Karpas-422 (cell line): ENCODE results near the gene ESYT2. TPM values are rescaled to one million over a fixed set of nuclear protein-coding genes. Genes with fewer than 3 reads are reported as not detected.

Source experiments
- DNase-seq: peaks from one replicate; pipeline ENCODE4 v3.0.0-alpha.2; 2015
- H2AFZ ChIP-seq: fragments of 200-600 bp; sonication (generic); 2 replicates; pipeline ENCODE4 v1.6.1; 2014; ENCODE audit warnings: antibody characterized with exemption, low read length, mixed read lengths
- H3K27ac ChIP-seq: fragments of 200-600 bp; sonication (generic); 2 replicates; pipeline ENCODE4 v1.5.1; 2014; ENCODE audit warnings: mild to moderate bottlenecking, low read length, moderate library complexity
- H3K27me3 ChIP-seq: fragments of 200-600 bp; sonication (generic); 2 replicates; pipeline ENCODE4 v1.6.1; 2014; ENCODE audit warnings: low read length, mixed read lengths
- H3K36me3 ChIP-seq: fragments of 200-600 bp; sonication (generic); 2 replicates; pipeline ENCODE4 v1.6.1; 2014; ENCODE audit warnings: low read length, mixed read lengths; ENCODE audit not compliant: insufficient read depth
- H3K4me1 ChIP-seq: fragments of 200-600 bp; sonication (generic); 2 replicates; pipeline ENCODE4 v1.6.1; 2014; ENCODE audit warnings: mild to moderate bottlenecking, low read length, mixed read lengths
- H3K4me2 ChIP-seq: fragments of 200-600 bp; sonication (generic); 2 replicates; pipeline ENCODE4 v1.6.1; 2014; ENCODE audit warnings: low read length, low read depth, mild to moderate bottlenecking; ENCODE audit not compliant: poor library complexity, severe bottlenecking
- H3K4me3 ChIP-seq: fragments of 200-600 bp; sonication (generic); 2 replicates; pipeline ENCODE4 v1.5.1; 2014; ENCODE audit warnings: mild to moderate bottlenecking, antibody characterized with exemption, low read length, mixed read lengths
- H3K79me2 ChIP-seq: fragments of 200-600 bp; sonication (generic); 2 replicates; pipeline ENCODE4 v1.6.1; 2014; ENCODE audit warnings: mild to moderate bottlenecking, low read length, mixed read lengths
- H3K9ac ChIP-seq: fragments of 200-600 bp; sonication (generic); 2 replicates; pipeline ENCODE4 v1.6.0; 2014; ENCODE audit warnings: low read length
- H3K9me2 ChIP-seq: fragments of 200-600 bp; sonication (generic), shearing (Covaris generic); replicated peaks from 2 replicates; pipeline ENCODE4 v1.6.0; 2014; ENCODE audit warnings: mild to moderate bottlenecking, low read length, moderate library complexity; ENCODE audit not compliant: insufficient read depth
- H3K9me3 ChIP-seq: fragments of 300-700, 200-600 bp; sonication (generic); 2 replicates; pipeline ENCODE4 v1.6.1; 2014; ENCODE audit warnings: low read length, mixed read lengths
- H4K20me1 ChIP-seq: fragments of 200-600 bp; sonication (generic); 2 replicates; pipeline ENCODE4 v1.6.1; 2014; ENCODE audit warnings: mild to moderate bottlenecking, antibody characterized with exemption, low read length, low read depth; ENCODE audit not compliant: insufficient read depth
- total RNA-seq: library from RNA; depleted of rRNA; stranded (reverse); fragments of >200 nt; shearing (Covaris generic); gene quantifications from 2 replicates; pipeline ENCODE4 v1.2.3, GENCODE V29; 2014; ENCODE audit warnings: low replicate concordance

ESYT2 gene
- total RNA-seq, 1 experiment from 2014 or later, result 242 TPM

DNA sequence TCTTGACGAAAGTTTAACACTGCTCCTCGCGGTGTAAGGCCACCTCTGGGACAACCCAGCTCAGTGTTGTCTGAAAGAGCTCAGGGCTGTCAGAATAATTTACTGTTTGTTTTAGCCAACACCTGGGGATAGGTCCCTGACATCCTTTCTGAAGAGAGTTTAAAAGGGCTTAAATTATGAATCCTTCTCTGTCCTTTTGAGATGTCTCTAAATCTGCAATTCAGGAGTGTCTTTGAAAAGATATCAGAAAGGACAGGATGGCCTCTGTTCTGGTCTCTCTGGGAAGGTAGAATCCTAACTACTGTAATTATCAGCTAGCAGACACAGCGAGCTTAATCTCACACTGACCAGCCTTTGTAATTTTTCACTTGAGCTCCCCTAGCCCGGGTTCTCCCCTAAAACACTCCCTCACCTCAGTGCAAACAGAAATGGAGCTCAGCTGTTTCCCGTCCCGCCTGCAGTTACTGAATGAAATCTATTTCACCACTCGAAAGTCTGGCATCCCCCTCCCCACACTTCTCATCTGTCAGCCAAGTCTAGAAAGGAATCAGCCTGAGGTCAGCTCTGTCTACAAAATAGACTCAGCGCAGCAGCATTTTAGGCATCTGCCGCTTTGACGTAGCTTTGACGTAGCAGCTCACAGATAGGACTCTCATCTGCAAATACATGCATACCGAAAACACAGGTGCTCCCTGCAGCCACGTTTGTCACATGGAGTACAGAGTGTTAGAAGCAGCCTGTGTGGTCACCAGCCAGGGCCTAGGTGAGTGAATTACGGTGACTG is 31.9 kb upstream of the ESYT2 start:
- Histone ChIP-seq H3K79me2 (peaks cover 84% of the 10 kb centered on the region), H3K27ac (peak overlapping the region; percentile 79), H3K4me1 (peaks cover 67% of the 10 kb centered on the region), H3K4me2 (peak overlapping the region; percentile 21), H3K9me3 (no peaks in the 10 kb centered on the region), H3K4me3 (no peak overlapping the region), H3K9ac (peak overlapping the region; percentile 30), H3K9me2 (no peaks in the 10 kb centered on the region), H3K36me3 (peaks cover 2% of the 10 kb centered on the region; the same call in 1 of the 2 replicates), H3K27me3 (no peaks in the 10 kb centered on the region), H2AFZ (no peak overlapping the region), H4K20me1 (no peaks in the 10 kb centered on the region)
- DNase-seq, result no peak

DNA sequence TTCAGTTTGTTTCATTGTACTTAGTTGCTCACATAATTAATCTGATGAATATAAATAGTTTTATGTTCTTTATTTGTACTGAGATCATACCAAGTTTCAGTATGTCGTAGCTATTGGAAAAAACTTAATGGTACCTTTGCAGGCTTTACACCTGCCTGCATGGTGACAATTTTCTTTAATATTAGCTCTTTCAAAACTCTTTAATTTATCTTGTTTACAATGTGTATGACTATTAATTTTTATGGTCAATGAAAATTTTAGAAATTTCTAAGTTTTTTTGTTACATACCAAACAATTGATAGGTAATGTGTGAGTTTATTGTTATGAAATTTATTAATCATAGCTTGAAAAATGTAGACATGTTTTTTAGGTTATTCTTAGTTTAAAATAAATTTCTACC is 31.1 kb upstream of the ESYT2 start:
- H3K9ac ChIP-seq, result peak overlapping the region; percentile 30; the same call in 1 of the 2 replicates

GRCh38 chr7:158858592-158859503 is 29.5 kb upstream of the ESYT2 start:
- peak; percentile 46 for DNase-seq
- Histone ChIP-seq H3K4me1 (peaks cover 62% of the 10 kb centered on the region), H3K79me2 (peaks cover 61% of the 10 kb centered on the region), H3K9ac (peak overlapping the region; percentile 84), H3K9me2 (no peaks in the 10 kb centered on the region), H3K27me3 (no peaks in the 10 kb centered on the region), H3K36me3 (peaks cover 2% of the 10 kb centered on the region; the same call in 1 of the 2 replicates), H3K4me3 (peak overlapping the region; percentile 83), H4K20me1 (no peaks in the 10 kb centered on the region), H3K27ac (peak overlapping the region; percentile 79), H3K4me2 (peak overlapping the region; percentile 93), H2AFZ (no peak overlapping the region), H3K9me3 (no peaks in the 10 kb centered on the region)

More for the DNA sequence above, 31.1 kb upstream of the ESYT2 start:
- Histone ChIP-seq H3K9me2 (no peaks in the 10 kb centered on the region), H2AFZ (no peak overlapping the region), H3K36me3 (peaks cover 2% of the 10 kb centered on the region; the same call in 1 of the 2 replicates), H3K27ac (peak overlapping the region; percentile 79), H3K4me3 (no peak overlapping the region), H3K9me3 (no peaks in the 10 kb centered on the region), H3K27me3 (no peaks in the 10 kb centered on the region), H4K20me1 (no peaks in the 10 kb centered on the region), H3K79me2 (peaks cover 76% of the 10 kb centered on the region), H3K4me2 (peak overlapping the region; percentile 21), H3K4me1 (peaks cover 62% of the 10 kb centered on the region)
- no peak for DNase-seq

GRCh38 chr7:158856883-158857668 is 27.8 kb upstream of the ESYT2 start:
- Histone ChIP-seq H3K4me2 (peak overlapping the region; percentile 93), H3K79me2 (peaks cover 53% of the 10 kb centered on the region), H3K27me3 (no peaks in the 10 kb centered on the region), H3K9ac (peak overlapping the region; percentile 84), H3K9me3 (no peaks in the 10 kb centered on the region), H4K20me1 (no peaks in the 10 kb centered on the region), H2AFZ (no peak overlapping the region), H3K36me3 (peaks cover 2% of the 10 kb centered on the region; the same call in 1 of the 2 replicates), H3K27ac (peak overlapping the region; percentile 79), H3K4me1 (peaks cover 59% of the 10 kb centered on the region), H3K9me2 (no peaks in the 10 kb centered on the region), H3K4me3 (peak overlapping the region; percentile 83)
- DNase-seq, result peak; percentile 67

DNA sequence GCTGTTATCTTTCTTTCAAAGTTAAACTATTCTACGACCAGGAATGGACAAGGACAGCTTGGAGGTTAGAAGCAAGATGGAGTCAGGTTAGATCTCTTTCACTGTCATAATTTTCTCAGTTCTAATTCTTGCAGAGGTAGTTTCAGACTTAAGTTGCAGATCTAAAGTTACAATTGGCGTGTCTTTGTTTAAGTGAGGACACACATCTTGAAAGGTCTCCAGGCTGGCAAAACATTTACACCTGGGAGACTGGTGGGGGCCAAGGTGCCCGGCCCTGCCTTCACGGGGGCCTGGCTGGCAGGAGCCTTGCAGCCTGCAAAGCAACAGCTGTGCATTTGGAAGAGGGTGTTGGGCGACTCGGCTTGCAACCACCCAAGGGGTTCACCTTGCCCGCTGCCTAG is 25.4 kb upstream of the ESYT2 start:
- H3K27me3 ChIP-seq, result no peaks in the 10 kb centered on the region
- H3K79me2 ChIP-seq, result peaks cover 30% of the 10 kb centered on the region
- peaks cover 2% of the 10 kb centered on the region; the same call in 1 of the 2 replicates for H3K36me3 ChIP-seq
- H3K9me3 ChIP-seq, result no peaks in the 10 kb centered on the region
- peaks cover 69% of the 10 kb centered on the region for H3K4me1 ChIP-seq
- peak overlapping the region; percentile 44 for H3K4me2 ChIP-seq
- peak overlapping the region; percentile 60; the same call in 1 of the 2 replicates for H3K9ac ChIP-seq
- H4K20me1 ChIP-seq, result no peaks in the 10 kb centered on the region
- no peaks in the 10 kb centered on the region for H3K9me2 ChIP-seq
- H3K27ac ChIP-seq, result peak overlapping the region; percentile 87
- DNase-seq, result peak; percentile 50
- H2AFZ ChIP-seq, result no peak overlapping the region; the same call in none of the 2 replicates
- H3K4me3 ChIP-seq, result peak overlapping the region; percentile 83; the same call in 1 of the 2 replicates

GRCh38 chr7:158850545-158851102 is 21.3 kb upstream of the ESYT2 start:
- Histone ChIP-seq H3K4me2 (peak overlapping the region; percentile 18), H4K20me1 (no peaks in the 10 kb centered on the region), H2AFZ (peak overlapping the region; percentile 68), H3K27ac (peak overlapping the region; percentile 82), H3K4me1 (peaks cover 52% of the 10 kb centered on the region), H3K9me3 (peaks cover 6% of the 10 kb centered on the region; the same call in 1 of the 2 replicates), H3K9ac (peak overlapping the region; percentile 0; the same call in 1 of the 2 replicates), H3K4me3 (no peak overlapping the region), H3K36me3 (no peaks in the 10 kb centered on the region), H3K27me3 (no peaks in the 10 kb centered on the region), H3K9me2 (no peaks in the 10 kb centered on the region), H3K79me2 (no peaks in the 10 kb centered on the region)
- DNase-seq, result peak; percentile 51

DNA sequence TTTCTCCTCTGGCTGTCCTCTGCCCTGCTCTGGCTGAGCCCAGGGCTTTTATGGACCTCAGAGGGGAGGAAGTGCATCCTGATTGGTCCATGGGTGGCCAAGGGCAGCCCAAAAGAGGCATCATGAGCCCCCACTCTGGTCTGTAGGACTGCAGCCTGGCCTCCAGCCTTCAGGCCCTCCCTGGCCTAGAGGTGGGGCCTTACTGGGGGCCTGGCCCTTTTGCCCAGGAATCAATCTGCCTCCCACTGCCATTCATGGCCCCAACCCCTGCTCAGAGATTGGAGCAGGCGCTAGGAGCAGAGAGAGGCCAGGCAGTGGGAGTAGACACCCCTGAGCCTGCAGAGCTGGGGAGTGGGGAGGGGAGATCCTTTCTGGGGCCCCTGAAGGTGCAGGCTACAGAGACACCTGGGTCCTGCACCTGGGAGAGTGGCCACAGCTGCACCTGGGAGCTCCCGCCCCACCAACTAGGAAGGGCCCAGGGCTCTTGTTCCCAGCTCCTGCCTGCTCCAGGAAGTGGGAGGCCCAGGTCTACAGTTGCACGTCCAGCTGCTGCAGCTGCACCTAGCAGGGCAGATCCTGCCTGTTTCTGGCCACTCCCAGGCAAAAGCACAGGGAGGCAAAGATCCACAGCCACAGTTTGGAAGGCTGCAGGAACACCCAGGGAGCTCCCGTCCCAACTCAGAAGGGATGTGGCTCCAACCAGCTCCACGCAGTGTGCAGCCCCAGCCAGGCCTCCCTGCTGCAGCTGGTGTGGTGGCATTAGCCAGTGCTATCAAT is 20.6 kb upstream of the ESYT2 start:
- H3K9me2 ChIP-seq, result no peaks in the 10 kb centered on the region
- H4K20me1 ChIP-seq, result no peaks in the 10 kb centered on the region
- H3K36me3 ChIP-seq, result no peaks in the 10 kb centered on the region
- peak; percentile 50 for DNase-seq
- no peak overlapping the region for H3K4me3 ChIP-seq
- H3K9ac ChIP-seq, result no peak overlapping the region; the same call in 1 of the 2 replicates
- H3K27me3 ChIP-seq, result no peaks in the 10 kb centered on the region
- H2AFZ ChIP-seq, result peak overlapping the region; percentile 68; the same call in 1 of the 2 replicates
- peak overlapping the region; percentile 82 for H3K27ac ChIP-seq
- H3K4me1 ChIP-seq, result peaks cover 46% of the 10 kb centered on the region
- peaks cover 10% of the 10 kb centered on the region; the same call in 1 of the 2 replicates for H3K9me3 ChIP-seq
- no peak overlapping the region for H3K4me2 ChIP-seq
- H3K79me2 ChIP-seq, result no peaks in the 10 kb centered on the region
